Gastroesophageal sphincter (tissue), 3 donors: Measurements from ENCODE around the gene COL20A1.

Source experiments
- CTCF ChIP-seq, 4 experiments: fragments of 200-600 bp in 2 of 4; fragments of 450-650 bp in 2 of 4; sonication (generic) in 1 of 4; IDR thresholded peaks; one replicate each; pipeline ENCODE4 v1.5.1; 2017 to 2019; ENCODE audit warnings: antibody characterized with exemption in 4 of 4, mild to moderate bottlenecking in 2 of 4, moderate library complexity in 2 of 4
- POLR2A ChIP-seq, 2 donors: fragments of 450-650 bp; IDR thresholded peaks; one replicate each; pipeline ENCODE4 v1.6.1; 2017; ENCODE audit warnings: antibody characterized with exemption in 2 of 2, mild to moderate bottlenecking in 2 of 2, moderate library complexity in 1 of 2
- POLR2AphosphoS5 ChIP-seq: sonication (generic); formaldehyde crosslinking; IDR thresholded peaks from one replicate; pipeline ENCODE4 v1.6.1; 2017; ENCODE audit warnings: antibody characterized with exemption

DNA sequence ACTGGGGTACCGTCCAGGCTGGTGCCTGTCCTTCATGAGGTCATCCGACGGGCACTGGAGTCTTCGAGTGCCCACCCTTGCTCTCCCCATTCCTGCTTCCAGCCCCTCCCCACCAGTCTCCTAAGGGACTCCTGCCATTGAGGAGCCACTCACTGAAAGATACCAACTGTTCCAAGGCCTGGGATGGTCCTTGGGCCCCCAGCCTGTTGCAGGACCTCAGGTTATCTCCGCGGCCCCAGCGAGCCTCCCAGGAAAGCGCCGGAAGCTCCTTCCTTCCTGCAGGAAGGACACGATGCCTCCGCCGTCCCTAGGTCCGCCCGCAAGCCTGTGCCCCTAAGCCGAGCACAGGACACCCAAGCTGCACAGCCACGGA lies 39.9 kb upstream of the COL20A1 start:
- no peak for TF ChIP-seq CTCF (IDR thresholded peaks at IDR 0.05)
- TF ChIP-seq POLR2AphosphoS5 = no peak
- no peak for TF ChIP-seq POLR2A (IDR thresholded peaks at IDR 0.05)
